GOT3 (cell line): ENCODE data around the gene RGS5.

Source experiments
- DNase-seq: peaks from one replicate; lab custom pipeline; 2025; ENCODE audit warnings: mixed read lengths; lab: John Stamatoyannopoulos, UW

Gene RGS5

DNA sequence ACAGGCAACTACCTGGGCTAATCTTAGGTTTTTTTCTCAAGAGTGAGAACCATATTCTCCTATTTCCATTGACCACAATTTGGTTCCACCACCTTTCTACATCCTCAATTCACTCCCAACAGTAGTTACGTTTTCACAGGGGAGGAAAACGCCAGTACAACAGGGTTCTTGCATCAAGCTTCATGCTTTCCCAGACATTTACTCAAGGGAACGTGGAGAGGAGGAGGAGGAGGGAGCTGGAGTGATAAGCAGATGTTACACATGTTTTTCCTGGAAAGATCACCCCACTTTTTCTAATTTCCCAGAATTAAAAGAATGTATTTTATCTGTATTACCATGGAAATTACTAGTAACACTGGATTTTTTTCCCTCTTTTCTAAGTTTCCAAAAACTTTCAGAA is 58.3 kb downstream of the RGS5 start:
- DNase-seq = no peak

DNA sequence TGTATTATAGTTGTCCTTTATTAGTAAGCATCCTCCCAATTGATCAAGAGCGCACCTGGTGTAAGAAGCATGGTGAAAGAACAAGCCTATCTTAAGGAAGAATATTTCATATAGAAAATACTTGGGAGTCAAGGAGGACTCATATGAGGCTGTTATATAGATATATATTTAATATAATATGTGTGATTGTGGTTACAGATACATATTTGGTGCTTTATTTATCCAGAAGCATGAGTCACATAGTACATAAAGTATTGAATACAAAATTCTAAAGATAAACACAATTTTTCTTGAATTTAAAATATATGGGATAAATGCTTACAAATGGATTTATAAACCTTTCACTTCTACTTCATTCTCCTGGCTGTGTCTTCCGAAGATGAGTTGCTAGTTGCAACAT is 60.6 kb downstream of the RGS5 start:
- no peak for DNase-seq

DNA sequence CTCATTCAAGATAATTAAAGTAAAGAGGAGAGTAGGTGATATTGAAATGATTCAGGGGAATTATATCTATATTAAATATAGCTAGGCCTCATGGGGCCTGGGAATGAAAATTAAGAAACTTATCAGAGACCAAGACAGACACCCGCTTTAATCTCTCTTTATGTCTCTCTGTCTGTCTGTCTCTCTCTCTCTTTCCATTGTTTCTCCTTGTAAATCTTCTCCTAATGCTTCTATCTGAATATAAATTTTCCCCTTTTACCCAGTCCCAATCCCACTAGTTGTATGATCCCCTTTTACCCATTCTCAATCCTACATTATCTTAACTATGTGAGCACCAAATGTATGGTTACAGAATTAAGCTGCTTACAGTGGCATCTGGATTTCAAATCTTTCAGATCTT is 61.2 kb downstream of the RGS5 start:
- DNase-seq = no peak

DNA sequence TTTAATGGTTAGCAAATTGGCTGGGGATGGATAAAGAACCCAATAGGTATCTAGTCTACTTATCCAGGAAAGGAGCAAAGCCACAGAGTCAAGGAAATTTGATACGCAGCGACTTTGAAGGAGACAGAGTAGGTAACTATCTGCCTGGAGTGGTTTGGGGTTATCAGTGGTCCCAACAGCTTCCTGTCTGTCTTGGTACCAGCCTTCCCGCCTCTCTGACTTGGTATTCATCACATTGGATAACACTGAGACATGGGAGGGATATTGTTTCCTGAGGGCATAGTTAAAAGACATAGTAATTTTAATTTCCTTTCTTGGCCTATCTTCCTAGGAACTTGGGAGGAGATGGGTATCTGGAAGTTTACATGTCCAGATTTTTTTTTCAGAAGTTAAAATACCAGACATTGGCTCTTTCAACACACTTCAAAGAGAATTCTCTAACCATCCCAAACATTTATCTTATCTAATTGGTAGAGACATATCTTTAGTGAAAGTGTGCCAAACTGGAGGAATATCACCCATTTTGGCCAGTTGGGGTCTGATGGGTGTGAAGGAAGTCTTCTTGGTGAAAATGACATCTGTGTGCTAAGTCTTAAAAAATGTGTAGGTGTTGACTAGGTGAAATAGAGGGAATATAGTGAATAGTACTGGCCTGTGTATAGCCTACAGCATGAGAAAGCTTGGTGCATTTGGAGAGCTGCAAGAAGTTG is 65.0 kb downstream of the RGS5 start:
- no peak for DNase-seq

DNA sequence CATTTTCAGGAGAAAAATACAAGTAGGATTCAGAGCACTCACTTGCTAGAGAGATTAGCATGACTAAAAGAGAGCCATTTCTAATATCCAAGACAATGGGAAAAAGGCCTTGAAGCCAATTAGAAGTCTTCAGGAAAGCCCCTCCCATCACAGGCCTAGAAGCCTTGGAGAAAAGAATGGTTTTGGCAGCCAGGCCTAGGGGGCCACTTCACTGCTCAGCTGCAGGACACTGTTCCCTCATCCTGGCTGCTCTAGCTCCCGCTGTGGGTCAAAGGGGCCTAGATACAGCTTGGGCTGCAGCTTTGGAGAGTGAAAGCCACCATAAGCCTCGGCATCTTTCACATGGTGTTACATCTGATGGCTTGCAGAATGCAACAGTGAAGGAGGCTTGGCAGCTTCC is 70.7 kb downstream of the RGS5 start:
- no peak for DNase-seq

DNA sequence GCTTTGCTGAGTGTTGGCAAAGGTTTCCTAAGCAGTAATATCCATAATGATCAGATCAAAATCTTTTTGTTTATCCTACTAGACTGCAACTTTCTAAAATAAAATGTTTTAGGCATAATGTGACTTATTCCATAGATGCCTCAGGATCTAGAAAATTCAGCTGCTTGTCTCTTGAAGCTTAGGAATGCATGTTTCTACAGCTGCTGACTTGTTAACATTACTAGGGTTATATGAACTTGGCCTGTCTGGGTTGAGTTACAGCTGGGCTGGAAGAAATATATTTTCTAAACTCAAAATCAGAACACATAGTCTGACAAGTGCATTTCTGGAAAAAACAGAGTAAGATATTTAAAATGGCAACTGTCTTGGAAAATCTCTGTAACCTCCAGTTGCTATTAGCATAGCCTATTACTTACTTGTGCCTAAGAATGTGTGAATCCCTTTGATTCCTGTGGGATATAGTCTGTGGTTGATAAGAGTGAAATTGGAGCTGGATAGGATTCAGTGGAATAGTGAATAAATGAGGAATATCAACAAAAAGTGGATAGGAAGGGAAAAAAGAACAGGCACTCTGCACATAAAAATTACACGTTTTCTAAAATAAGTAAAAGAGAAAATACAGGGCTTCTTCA is 72.4 kb downstream of the RGS5 start:
- DNase-seq = no peak

DNA sequence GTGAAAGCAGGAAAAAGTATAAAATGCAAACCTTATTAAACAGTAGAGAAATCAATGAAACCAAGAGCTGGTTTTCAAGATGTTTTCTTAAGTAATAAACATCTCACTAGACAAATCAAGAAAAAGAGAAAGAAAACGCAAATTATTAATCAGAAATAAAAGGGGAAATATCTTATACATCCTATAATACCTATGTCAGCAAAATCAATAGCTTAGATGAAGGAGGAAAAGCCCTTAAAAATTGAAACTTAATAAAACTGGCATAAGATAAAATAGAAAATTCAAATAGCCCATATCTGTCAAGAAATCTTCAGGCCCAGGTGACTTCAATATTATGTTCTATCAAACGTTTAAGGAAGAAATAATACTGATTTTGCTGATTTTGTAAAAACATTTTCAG is 74.4 kb downstream of the RGS5 start:
- no peak for DNase-seq

DNA sequence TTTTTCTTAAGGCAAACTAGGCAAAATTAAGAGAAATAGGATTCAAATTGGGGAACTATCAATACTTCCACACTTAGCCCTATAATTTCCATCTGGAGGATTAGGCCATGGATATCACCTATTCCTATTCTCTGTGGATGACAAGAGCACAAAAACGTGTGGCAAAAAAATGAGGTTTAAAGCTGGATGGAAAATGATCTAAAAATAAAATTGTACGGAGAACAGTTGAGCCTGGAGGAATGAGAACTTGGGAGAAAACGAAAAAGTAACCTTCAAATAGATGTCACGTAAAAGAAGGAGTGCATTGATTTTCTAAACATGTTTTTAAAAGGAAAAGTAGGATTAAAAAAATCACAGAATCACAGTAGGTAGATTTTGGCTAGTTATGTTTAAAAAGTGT is 77.9 kb downstream of the RGS5 start:
- DNase-seq = no peak

DNA sequence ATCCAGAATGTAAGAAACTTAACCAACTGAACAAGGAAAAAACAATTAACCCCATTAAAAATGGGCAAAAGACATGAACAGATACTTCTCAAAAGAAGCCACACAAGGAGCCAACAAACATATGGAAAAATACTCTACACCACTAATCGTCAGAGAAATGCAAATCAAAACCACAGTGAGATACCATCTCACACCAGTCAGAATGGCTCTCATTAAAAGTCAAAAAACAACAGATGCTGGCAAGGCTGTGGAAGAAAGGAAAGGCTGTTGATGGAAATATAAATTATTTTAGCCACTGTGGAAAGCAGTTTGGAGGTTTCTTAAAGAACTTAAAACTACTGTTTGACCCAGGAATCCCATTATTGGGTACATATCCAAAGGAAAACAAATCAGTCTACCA is 82.3 kb downstream of the RGS5 start:
- DNase-seq = no peak

DNA sequence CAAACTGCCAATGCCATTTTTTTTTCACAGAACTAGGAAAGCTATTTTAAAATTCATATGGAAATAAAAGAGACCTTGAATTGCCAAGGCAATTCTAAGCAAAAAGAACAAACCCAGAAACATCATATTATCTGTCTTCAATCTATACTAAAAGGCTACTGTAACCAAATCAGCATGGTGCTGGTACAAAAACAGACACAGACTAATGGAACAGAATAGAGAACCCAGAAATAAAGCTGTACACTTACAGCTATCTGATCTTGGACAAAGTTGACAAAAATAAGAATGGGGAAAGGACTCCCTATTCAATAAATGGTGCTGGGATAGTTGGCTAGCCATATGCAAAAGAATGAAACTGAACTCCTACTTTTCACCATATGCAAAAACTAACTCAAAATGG is 83.0 kb downstream of the RGS5 start:
- DNase-seq = no peak

DNA sequence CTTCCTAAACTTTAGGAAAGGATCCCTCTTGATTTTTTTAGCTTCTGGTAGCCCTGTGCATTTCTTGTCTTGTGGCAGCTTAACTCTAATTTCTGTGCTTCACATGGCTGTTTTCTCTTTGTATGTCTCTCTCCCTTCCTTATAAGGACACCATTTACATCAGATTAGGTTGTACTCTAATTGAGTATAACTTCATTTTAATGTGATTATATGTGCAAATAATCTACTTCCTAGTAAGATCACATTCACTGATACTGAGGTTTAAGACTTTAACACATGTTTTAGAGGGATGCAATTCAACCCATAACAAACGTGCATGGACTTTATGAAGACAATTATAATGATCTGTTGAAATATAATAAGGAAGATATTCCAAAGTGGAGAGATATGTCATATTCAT is 86.8 kb downstream of the RGS5 start:
- DNase-seq = no peak

DNA sequence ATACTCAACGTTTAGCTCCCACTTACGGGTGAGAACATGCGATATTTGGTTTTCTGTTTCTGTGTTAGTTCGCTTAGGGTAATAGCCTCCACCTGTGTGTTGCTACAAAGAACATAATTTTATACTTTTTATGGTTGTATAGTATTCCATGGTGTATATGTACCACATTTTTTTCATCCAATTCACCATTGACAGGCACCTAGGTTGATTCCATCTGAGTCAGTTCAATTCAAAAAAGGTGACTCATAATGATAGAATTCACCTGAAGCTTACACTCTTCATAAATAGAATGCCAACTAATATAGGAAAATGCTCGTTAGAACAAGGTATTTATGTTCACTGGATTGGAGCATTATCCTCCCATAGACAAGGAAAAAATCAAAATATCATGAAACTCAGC is 95.1 kb downstream of the RGS5 start:
- no peak for DNase-seq

DNA sequence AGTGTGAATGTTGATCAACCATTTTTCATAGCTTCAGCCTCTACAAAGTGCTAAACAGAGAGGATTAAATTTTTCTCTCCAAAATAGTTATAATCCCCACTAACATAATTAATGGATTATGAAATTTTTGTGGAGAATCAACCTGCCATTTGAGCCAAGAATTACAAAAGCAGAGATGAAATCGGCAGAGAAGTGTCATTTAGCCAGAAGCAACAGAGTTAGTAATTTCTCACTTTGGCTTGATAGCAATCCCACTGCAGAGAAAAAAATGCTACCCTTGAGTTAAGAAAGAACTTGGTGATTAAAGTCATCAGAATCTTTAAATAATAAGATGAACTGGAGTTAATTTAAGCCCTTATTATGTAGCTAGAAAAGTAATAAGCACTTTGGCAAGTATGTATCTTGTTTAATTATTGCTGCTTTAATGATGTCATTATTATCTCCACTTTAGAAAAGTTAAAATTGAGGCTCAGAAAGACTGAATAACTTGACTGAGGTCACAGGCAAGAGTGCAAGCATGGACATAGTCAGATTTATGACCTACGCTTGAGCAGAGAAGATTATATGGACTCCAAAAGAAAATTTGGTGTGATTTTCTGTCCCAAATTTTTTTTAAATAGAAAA is 96.2 kb downstream of the RGS5 start:
- no peak for DNase-seq

DNA sequence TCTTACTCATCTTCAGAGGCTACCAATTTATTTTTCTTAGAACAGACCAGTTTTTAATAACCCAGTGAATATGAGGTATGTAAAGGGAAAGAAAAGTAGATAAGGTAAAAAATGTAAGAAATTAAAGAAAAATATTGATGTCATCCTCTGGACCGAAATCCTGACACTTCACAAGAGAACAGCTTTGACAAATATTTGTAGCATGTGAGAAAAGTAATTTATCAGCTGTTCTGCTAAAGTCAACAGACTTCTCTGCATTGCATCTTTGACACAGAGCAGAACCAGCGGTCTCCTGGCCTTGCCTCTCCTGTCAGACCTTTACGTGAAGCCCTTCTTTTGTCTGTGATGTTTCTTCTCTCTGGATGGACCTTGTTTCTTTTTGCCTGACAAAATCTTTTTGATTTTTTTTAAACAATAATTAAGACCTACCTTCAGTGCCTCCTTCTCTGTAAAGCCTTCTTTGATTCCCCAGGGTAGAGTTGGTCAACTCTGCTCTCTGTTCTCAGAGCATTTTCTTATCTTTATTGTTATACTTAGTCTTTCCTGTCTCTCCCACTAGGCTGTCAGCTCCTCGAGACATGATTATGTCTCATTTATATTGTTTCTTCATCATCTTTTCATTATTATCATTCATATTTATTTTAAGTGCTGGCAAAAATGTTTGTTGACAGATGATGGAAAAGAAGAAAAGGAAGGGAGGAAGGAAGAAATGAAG is 98.2 kb downstream of the RGS5 start:
- no peak for DNase-seq

DNA sequence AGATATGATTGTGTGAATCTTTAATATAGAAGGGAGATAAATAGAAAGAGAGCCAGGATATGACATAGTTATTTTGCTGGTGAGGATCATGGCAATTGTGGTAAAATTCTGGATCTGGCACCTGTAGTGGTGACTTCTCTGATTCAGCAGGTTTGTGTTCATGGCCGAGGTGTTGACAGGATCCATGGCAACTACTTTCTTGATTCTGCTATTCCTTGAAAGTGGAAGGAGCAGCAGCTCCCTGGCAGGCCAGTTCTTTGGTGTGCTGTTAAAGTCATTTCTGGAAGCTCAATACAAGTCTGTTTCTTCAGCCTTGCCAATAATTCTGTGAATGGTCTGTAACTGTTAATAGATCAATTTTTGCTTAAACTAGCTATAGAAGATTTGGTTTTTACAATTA is 100.1 kb downstream of the RGS5 start:
- no peak for DNase-seq

DNA sequence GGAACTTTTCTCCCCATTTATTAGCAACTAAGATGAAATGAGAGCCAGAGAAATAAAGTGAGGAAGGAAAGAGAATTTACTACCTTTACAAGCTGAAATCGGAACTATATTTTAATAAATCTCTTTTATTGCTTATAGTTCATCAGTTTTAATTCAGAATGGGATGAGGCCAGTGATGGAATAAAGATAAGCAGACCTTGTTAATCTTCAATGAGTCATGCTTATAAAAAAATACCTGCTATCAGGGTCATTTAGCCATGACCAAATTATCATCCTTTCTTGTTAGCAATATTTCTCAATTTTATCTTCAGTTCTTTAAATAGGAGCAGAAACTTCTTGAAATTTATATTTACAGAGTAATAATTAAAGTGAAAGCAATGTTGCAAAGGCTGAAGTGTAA is 107.5 kb downstream of the RGS5 start:
- DNase-seq = no peak

DNA sequence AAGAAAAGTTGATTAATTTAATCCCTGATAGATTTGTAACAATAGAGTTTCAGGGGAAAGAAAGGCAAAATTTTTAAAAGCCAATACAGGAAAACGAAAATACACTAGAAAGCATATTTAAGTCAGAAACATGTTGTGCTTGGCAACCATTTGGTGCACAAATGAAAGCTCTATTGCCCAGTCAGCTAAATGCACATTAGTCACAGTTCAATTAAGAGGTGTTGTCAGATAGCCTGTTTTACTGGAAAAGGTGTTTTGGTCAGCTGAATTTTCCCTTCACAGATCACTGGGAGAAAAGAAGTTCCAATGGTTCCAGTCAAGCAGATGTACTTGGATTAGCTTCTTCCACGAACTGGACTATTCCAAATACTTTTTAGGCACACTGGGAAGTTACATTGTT is 108.1 kb downstream of the RGS5 start:
- no peak for DNase-seq

DNA sequence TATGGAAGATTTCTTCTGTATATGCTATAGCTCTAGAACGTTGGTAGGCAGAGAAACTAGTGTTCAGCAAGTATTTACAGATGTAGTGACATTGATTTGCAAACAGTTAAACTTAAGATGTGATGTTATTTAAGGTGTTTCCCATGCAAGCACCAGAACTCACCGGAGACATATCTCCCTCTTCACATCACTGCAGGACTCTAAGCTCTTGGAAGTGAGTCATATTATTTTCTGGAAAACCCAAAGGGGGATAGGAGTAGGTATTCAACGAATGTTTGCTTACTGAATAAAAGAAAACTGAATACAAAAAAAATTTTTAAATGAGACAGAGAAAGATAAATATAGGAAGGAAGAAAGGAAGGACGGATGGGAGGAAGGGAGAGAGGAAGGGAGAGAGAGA is 108.5 kb downstream of the RGS5 start:
- DNase-seq = no peak

DNA sequence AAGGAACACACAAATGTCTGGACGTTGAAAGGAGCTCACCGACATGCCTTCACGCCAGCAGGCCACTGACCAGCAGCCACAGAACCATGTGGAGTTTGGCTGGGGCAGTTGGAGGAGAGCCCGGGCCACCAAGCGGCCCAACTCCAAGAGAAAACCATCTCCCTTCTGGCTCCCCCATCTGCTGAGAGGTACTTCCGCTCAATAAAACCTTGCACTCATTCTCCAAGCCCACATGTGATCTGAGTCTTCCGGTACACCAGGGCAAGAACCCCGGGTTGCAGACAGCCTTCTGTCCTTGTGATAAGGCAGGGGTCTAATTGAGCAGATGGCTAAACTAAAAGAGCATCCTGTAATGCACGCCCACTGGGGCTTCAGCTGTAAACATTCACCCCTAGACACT is 109.1 kb downstream of the RGS5 start:
- DNase-seq = no peak

DNA sequence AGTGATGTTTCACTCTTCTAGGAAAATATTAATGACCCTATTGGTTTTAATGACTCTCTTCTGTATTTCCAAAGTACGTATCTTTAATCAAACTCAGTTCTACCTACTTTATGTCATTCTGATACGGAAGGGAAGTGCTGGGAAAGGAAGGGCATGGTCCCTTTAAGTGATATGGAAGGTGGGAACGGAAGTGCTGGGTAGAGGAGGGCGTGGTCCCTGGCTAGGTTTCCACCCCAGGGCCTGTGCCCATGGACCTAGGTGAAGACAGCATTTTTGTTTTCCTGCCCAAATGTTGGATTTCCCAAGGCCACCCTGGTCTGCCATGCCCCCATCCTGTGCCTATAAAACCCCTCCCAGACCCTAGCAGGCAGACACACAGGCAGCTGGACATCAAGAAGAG is 109.5 kb downstream of the RGS5 start:
- DNase-seq = no peak
